ENCODE measurements around the gene TRAPPC10. TPM values are rescaled to one million over a fixed set of nuclear protein-coding genes. Genes with fewer than 3 reads are reported as not detected.

TRAPPC10 gene
- total RNA-seq, 1 experiment from 2014 or later, result 32.9 TPM

DNA sequence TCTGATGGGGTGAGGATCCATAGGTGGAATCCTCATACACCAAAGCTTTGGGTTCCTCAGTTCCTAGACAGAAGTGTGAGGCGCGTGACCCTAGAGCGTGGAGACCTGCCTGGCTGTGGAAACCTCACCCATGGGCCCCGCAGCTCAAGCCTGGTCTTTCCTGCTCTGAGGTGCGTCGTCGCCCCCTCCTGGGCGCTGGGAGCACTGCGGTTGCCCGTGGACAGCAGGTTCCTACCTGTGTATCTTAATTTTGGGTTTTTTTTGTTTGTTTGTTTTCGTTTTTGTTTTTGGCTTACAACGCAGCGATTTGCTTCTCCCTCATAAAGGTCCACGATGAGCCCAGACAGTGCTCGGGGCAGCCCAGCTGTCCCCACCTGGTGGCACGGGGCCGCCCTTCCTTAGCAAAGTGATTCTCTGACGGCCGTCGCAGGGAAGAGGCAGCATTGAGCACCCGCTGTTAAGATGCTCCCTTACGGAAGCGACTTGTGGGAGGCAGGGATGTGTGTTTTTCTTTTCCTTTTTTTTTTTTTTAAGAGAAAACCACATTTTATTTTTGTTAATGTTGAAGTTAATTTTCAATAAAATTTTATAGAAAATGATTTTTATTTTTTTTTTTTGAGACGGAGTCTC lies 36.5 kb upstream of the TRAPPC10 start:
- Histone ChIP-seq H3T11ph (ENCODE audit: low read length) (no peak overlapping the region), H3K4ac (ENCODE audit: low read depth, low read length) (no peak overlapping the region), H2BK20ac (ENCODE audit: low read depth, low read length, poor library complexity, severe bottlenecking) (no peak overlapping the region), H2BK12ac (ENCODE audit: insufficient read length, low read depth, low read length) (no peak overlapping the region), H2BK120ac (ENCODE audit: low read depth, low read length, poor library complexity, severe bottlenecking) (no peak overlapping the region), H4K91ac (ENCODE audit: insufficient read length, low read depth, low read length) (no peak overlapping the region), H4K8ac (replicated peaks; ENCODE audit: insufficient read length, low read depth, low read length) (peak overlapping the region; percentile 4), H2AK5ac (ENCODE audit: insufficient read length, low read length) (no peak overlapping the region), H3K18ac (ENCODE audit: insufficient read length, low read depth, low read length) (no peak overlapping the region), H3K14ac (ENCODE audit: insufficient read depth, low read length) (no peak overlapping the region), H3K23me2 (ENCODE audit: insufficient read length, low read depth, low read length, poor library complexity, severe bottlenecking) (no peaks in the 10 kb centered on the region), H3K4me1 (ENCODE audit: insufficient read depth, low read length) (no peaks in the 10 kb centered on the region), H2AFZ (ENCODE audit: low read length) (no peak overlapping the region), H3K79me1 (ENCODE audit: insufficient read depth, low read depth, low read length, poor library complexity, severe bottlenecking) (no peaks in the 10 kb centered on the region), H3K9ac (ENCODE audit: extremely low read depth, insufficient read length, low read length) (no peak overlapping the region), H3K79me2 (ENCODE audit: insufficient read depth, low read length) (no peaks in the 10 kb centered on the region), H3K27me3 (ENCODE audit: insufficient read depth, low read length) (no peaks in the 10 kb centered on the region), H3K4me2 (ENCODE audit: insufficient read depth, insufficient read length, low read length) (no peak overlapping the region), H2BK15ac (ENCODE audit: low read depth, low read length) (no peak overlapping the region), H3K9me3 (ENCODE audit: control insufficient read depth, low read depth, low read length) (no peaks in the 10 kb centered on the region), H3K23ac (ENCODE audit: insufficient read length, low read depth, low read length) (no peak overlapping the region), H2BK5ac (ENCODE audit: insufficient read length, low read length) (no peak overlapping the region), H4K5ac (ENCODE audit: insufficient read length, low read depth, low read length) (no peak overlapping the region), H4K20me1 (ENCODE audit: control insufficient read depth, insufficient read depth, insufficient read length) (no peaks in the 10 kb centered on the region), H3K27ac (ENCODE audit: insufficient read length, low read depth, low read length) (no peak overlapping the region), H3K56ac (ENCODE audit: insufficient read length, low read depth, low read length) (no peak overlapping the region)
- H3K4me3 Mint-ChIP-seq, result peak overlapping the region; percentile 13 to 79; a peak in 4 of 5 replicates
- H3K27ac Mint-ChIP-seq, result no peak overlapping the region; a peak in 1 of 7 replicates
- no peaks in the 10 kb centered on the region for H3K27me3 Mint-ChIP-seq (ENCODE audit: low read depth)
- TF ChIP-seq, protein P1, sequence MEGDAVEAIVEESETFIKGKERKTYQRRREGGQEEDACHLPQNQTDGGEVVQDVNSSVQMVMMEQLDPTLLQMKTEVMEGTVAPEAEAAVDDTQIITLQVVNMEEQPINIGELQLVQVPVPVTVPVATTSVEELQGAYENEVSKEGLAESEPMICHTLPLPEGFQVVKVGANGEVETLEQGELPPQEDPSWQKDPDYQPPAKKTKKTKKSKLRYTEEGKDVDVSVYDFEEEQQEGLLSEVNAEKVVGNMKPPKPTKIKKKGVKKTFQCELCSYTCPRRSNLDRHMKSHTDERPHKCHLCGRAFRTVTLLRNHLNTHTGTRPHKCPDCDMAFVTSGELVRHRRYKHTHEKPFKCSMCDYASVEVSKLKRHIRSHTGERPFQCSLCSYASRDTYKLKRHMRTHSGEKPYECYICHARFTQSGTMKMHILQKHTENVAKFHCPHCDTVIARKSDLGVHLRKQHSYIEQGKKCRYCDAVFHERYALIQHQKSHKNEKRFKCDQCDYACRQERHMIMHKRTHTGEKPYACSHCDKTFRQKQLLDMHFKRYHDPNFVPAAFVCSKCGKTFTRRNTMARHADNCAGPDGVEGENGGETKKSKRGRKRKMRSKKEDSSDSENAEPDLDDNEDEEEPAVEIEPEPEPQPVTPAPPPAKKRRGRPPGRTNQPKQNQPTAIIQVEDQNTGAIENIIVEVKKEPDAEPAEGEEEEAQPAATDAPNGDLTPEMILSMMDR (conservative IDR thresholded peaks at IDR 0.05), result peak; percentile 99
- DNase-seq, result peak; percentile 76
- H3K4me1 Mint-ChIP-seq, result peaks cover 2% of the 10 kb centered on the region in 2 experiments; a peak in 3 of 4 replicates
- H3K9me3 Mint-ChIP-seq, result peaks cover 4 to 5% of the 10 kb centered on the region in 2 experiments; a peak in 3 of 5 replicates
- WGBS (ENCODE audit: extremely low coverage, insufficient read length, low lambda C conversion rate), result no CpG with 5 or more reads among the region's 24 CpGs
- no peaks in the 10 kb centered on the region for H3K36me3 Mint-ChIP-seq (ENCODE audit: insufficient read depth in 1 of 3, low read depth in 3 of 3)

Data from H9 (cell line).